Stomach (tissue), 9 donors: Measurements from ENCODE around the gene CNTNAP5. TPM values are rescaled to one million over a fixed set of nuclear protein-coding genes. Genes with fewer than 3 reads are reported as not detected.

Experiments
- DNase-seq, 2 donors: peaks; one replicate each; pipeline versions ENCODE4 v3.0.0 to v3.0.0-alpha.2; 2013 to 2019
- H3K27ac ChIP-seq, 5 donors: fragments of 200-600 bp in 4 of 5; sonication (generic) in 4 of 5; one replicate each; pipeline ENCODE4 v1.5.1; 2013 to 2019; ENCODE audit warnings: mild to moderate bottlenecking in 1 of 5, moderate library complexity in 1 of 5
- H3K27me3 ChIP-seq, 3 donors: fragments of 200-600 bp; sonication (generic); one replicate each; pipeline ENCODE4 v1.5.1; 2017 to 2019; ENCODE audit warnings: mixed run types in 1 of 3
- H3K36me3 ChIP-seq, 4 donors: fragments of 200-600 bp; sonication (generic); 1 replicate in 3 of 4; 2 replicates in 1 of 4; pipeline ENCODE4 v1.5.1; 2016 to 2019
- H3K4me1 ChIP-seq, 4 donors: fragments of 200-600 bp; sonication (generic); one replicate each; pipeline ENCODE4 v1.5.1; 2016 to 2019
- H3K4me3 ChIP-seq, 4 donors: fragments of 200-600 bp; sonication (generic) in 3 of 4; one replicate each; pipeline ENCODE4 v1.5.1; 2016 to 2019; ENCODE audit warnings: mild to moderate bottlenecking in 1 of 4
- H3K9me3 ChIP-seq, 4 donors: fragments of 200-600 bp; sonication (generic); one replicate each; pipeline ENCODE4 v1.5.1; 2016 to 2019
- CTCF ChIP-seq, 7 experiments: fragments of 450-650 bp in 4 of 7; fragments of 200-600 bp in 3 of 7; sonication (generic) in 3 of 7; IDR thresholded peaks; one replicate each; pipeline ENCODE4 v1.5.1; 2016 to 2019; ENCODE audit warnings: antibody characterized with exemption in 7 of 7, control low read depth in 2 of 7, mild to moderate bottlenecking in 1 of 7
- EP300 ChIP-seq: sonication (generic); formaldehyde crosslinking; IDR thresholded peaks from one replicate; pipeline ENCODE4 v1.6.1; 2017; ENCODE audit warnings: antibody characterized with exemption
- POLR2A ChIP-seq, 4 donors: fragments of 450-650 bp; IDR thresholded peaks; one replicate each; pipeline ENCODE4 v1.6.1; 2016; ENCODE audit warnings: antibody characterized with exemption in 4 of 4, control low read depth in 2 of 4, mild to moderate bottlenecking in 1 of 4, moderate library complexity in 1 of 4
- POLR2AphosphoS5 ChIP-seq, 3 donors: sonication (generic); formaldehyde crosslinking; IDR thresholded peaks; one replicate each; pipeline ENCODE4 v1.6.1; 2016; ENCODE audit warnings: antibody characterized with exemption in 3 of 3
- WGBS, 5 donors: extraction: QIAGEN DNeasy Blood & Tissue Kit in 3 of 5; methylation state at CpG; one replicate each; pipeline versions ENCODE4 v1.1.5 to v1.1.7; 2013 to 2018; 5-methylcytosine and 5-hydroxymethylcytosine counted together
- intact Hi-C: fragments of 100-400 bp; cut with DNase I; formaldehyde crosslinking; loops from one replicate; pipeline ENCODE4 v1.15.1; 2023; ENCODE audit warnings: low total_unique reads
- polyA plus RNA-seq, 3 donors: library from polyadenylated mRNA; stranded (reverse); fragments of 200-250 nt; gene quantifications; one replicate each; pipeline ENCODE4 v1.2.3, GENCODE V29; 2013
- total RNA-seq, 5 donors: library from RNA; depleted of rRNA; stranded (reverse); fragments of >200 nt; gene quantifications; one replicate each; pipeline versions ENCODE4 v1.1.0 to v1.2.3, GENCODE V29; 2014 to 2016
- donor health status: healthy with polysubstance abuse.
- donor health status: Bipolar disorder and iron deficiency.
- donor health status: healthy.

Gene CNTNAP5
- total and polyA plus RNA-seq, 8 donors: 1.3 TPM; not detected in 7

- Histone ChIP-seq H3K9me3 (no peaks in the 10 kb centered on the region), H3K4me1 (no peaks in the 10 kb centered on the region), H3K27me3 (no peaks in the 10 kb centered on the region), H3K27ac (no peak overlapping the region), H3K36me3 (no peaks in the 10 kb centered on the region), H3K4me3 (no peak overlapping the region)
- 44 to 80% (median 75%) methylated on average over 2 of the region's 2 CpGs for WGBS, 5 donors
- TF ChIP-seq POLR2AphosphoS5 (IDR thresholded peaks at IDR 0.05) (no peak), EP300 (no peak), POLR2A (IDR thresholded peaks at IDR 0.05) (no peak), CTCF (IDR thresholded peaks at IDR 0.05) (no peak)
- DNase-seq: no peak
- intact Hi-C loops: no loop called here
These were observed 534.1 kb downstream of the CNTNAP5 start for GRCh38 chr2:124559236-124559635.

- H3K27me3 ChIP-seq: no peaks in the 10 kb centered on the region
- no peak for DNase-seq
- no peaks in the 10 kb centered on the region for H3K4me1 ChIP-seq
- TF ChIP-seq EP300: no peak
- TF ChIP-seq POLR2AphosphoS5 (IDR thresholded peaks at IDR 0.05): no peak
- TF ChIP-seq POLR2A (IDR thresholded peaks at IDR 0.05): no peak
- no peak for TF ChIP-seq CTCF (IDR thresholded peaks at IDR 0.05)
- no peak overlapping the region for H3K27ac ChIP-seq
- no peaks in the 10 kb centered on the region for H3K36me3 ChIP-seq
- WGBS, 5 donors: 56 to 89% (median 70%) methylated on average over 4 of the region's 4 CpGs
- no peak overlapping the region for H3K4me3 ChIP-seq
- no peaks in the 10 kb centered on the region for H3K9me3 ChIP-seq
- intact Hi-C loops: no loop called here
These were observed 535.6 kb downstream of the CNTNAP5 start for GRCh38 chr2:124560592-124561112.

GRCh38 chr2:124561486-124561885, 536.4 kb downstream of the CNTNAP5 start:
- no peaks in the 10 kb centered on the region for H3K9me3 ChIP-seq
- H3K4me3 ChIP-seq: no peak overlapping the region
- WGBS, 5 donors: 81 to 90% (median 86%) methylated on average over 2 of the region's 2 CpGs
- H3K27ac ChIP-seq: no peak overlapping the region
- H3K4me1 ChIP-seq: no peaks in the 10 kb centered on the region
- intact Hi-C loops: no loop called here
- no peak for DNase-seq
- TF ChIP-seq POLR2A (IDR thresholded peaks at IDR 0.05): no peak
- TF ChIP-seq EP300: no peak
- no peak for TF ChIP-seq CTCF (IDR thresholded peaks at IDR 0.05)
- TF ChIP-seq POLR2AphosphoS5 (IDR thresholded peaks at IDR 0.05): no peak
- H3K27me3 ChIP-seq: no peaks in the 10 kb centered on the region
- H3K36me3 ChIP-seq: no peaks in the 10 kb centered on the region

GRCh38 chr2:124563426-124563825, 538.3 kb downstream of the CNTNAP5 start:
- Histone ChIP-seq H3K9me3 (no peaks in the 10 kb centered on the region), H3K27me3 (no peaks in the 10 kb centered on the region), H3K4me3 (no peak overlapping the region), H3K36me3 (no peaks in the 10 kb centered on the region), H3K27ac (no peak overlapping the region), H3K4me1 (no peaks in the 10 kb centered on the region)
- no peak for DNase-seq
- no peak for TF ChIP-seq POLR2AphosphoS5 (IDR thresholded peaks at IDR 0.05)
- intact Hi-C loops: no loop called here

GRCh38 chr2:124566518-124566970, 541.5 kb downstream of the CNTNAP5 start:
- intact Hi-C loops: no loop called here
- TF ChIP-seq POLR2A (IDR thresholded peaks at IDR 0.05): no peak
- TF ChIP-seq CTCF (IDR thresholded peaks at IDR 0.05): no peak
- no peak for TF ChIP-seq POLR2AphosphoS5 (IDR thresholded peaks at IDR 0.05)
- no peak for TF ChIP-seq EP300
- Histone ChIP-seq H3K36me3 (no peaks in the 10 kb centered on the region), H3K4me3 (no peak overlapping the region), H3K4me1 (no peaks in the 10 kb centered on the region), H3K27me3 (no peaks in the 10 kb centered on the region), H3K27ac (no peak overlapping the region), H3K9me3 (no peaks in the 10 kb centered on the region)
- peak; percentile 46 to 49 for DNase-seq
